ENCODE measurements around the gene CDC34.

The CDC34 gene

GRCh38 chr19:488505-489417 is 42.8 kb upstream of the CDC34 start:
- peak overlapping the region; percentile 90 for H3K27ac ChIP-seq
- TF ChIP-seq, protein P1, sequence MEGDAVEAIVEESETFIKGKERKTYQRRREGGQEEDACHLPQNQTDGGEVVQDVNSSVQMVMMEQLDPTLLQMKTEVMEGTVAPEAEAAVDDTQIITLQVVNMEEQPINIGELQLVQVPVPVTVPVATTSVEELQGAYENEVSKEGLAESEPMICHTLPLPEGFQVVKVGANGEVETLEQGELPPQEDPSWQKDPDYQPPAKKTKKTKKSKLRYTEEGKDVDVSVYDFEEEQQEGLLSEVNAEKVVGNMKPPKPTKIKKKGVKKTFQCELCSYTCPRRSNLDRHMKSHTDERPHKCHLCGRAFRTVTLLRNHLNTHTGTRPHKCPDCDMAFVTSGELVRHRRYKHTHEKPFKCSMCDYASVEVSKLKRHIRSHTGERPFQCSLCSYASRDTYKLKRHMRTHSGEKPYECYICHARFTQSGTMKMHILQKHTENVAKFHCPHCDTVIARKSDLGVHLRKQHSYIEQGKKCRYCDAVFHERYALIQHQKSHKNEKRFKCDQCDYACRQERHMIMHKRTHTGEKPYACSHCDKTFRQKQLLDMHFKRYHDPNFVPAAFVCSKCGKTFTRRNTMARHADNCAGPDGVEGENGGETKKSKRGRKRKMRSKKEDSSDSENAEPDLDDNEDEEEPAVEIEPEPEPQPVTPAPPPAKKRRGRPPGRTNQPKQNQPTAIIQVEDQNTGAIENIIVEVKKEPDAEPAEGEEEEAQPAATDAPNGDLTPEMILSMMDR (conservative IDR thresholded peaks at IDR 0.05) = no peak

GRCh38 chr19:489418-490196 is 42.0 kb upstream of the CDC34 start:
- peak overlapping the region; percentile 90 for H3K27ac ChIP-seq
- TF ChIP-seq, protein P1 (conservative IDR thresholded peaks at IDR 0.05) = no peak

DNA sequence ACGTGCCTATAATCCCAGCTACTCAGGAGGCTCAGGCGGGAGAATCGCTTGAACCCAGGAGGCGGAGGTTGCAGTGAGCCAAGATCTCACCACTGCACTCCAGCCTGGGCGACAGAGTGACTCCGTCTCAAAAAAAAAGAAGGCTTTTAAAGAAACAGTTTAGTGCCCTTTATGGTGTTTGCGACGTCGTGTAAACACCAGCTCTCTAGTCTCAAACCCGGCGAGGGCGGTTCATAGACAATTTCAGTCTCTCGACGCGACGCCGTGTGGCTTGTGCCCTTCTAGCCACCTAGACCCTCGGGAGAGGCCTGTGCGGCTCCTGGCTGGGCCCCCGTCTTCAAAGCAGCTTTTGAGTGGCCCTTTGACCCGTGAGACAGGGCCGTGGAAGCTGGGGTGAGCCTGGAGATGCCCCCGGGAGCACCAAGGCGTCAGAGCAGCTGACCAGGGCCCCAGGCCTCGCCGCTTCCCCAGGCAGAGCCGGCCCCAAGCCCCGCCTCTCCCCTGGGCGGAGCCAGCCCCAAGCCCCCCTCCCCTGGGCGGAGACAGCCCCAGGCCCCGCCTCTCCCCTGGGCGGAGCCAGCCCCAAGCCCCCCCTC is 40.3 kb upstream of the CDC34 start:
- TF ChIP-seq, protein P1 (conservative IDR thresholded peaks at IDR 0.05) = no peak

DNA sequence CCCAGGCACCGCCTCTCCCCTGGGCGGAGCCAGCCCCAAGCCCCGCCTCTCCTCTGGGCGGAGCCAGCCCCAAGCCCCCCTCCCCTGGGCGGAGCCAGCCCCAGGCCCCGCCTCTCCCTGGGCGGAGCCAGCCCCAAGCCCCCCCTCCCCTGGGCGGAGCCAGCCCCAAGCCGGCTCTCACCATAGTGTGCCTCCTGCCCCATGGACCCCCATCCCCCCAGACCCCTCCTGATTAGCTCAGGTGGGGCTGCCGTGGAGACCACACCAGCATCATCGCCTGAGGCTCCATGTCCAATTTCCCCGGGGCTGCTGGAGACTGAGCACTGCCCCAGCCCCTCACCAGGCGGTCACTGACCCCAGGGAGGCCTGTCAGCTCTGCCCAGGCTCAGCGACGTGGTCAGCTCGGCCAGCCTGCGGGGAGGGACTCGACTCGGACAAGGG is 39.4 kb upstream of the CDC34 start:
- TF ChIP-seq, protein P1 (conservative IDR thresholded peaks at IDR 0.05) = no peak
- no peak overlapping the region for H3K27ac ChIP-seq

More for the DNA sequence above, 40.3 kb upstream of the CDC34 start:
- H3K27ac ChIP-seq = no peak overlapping the region

DNA sequence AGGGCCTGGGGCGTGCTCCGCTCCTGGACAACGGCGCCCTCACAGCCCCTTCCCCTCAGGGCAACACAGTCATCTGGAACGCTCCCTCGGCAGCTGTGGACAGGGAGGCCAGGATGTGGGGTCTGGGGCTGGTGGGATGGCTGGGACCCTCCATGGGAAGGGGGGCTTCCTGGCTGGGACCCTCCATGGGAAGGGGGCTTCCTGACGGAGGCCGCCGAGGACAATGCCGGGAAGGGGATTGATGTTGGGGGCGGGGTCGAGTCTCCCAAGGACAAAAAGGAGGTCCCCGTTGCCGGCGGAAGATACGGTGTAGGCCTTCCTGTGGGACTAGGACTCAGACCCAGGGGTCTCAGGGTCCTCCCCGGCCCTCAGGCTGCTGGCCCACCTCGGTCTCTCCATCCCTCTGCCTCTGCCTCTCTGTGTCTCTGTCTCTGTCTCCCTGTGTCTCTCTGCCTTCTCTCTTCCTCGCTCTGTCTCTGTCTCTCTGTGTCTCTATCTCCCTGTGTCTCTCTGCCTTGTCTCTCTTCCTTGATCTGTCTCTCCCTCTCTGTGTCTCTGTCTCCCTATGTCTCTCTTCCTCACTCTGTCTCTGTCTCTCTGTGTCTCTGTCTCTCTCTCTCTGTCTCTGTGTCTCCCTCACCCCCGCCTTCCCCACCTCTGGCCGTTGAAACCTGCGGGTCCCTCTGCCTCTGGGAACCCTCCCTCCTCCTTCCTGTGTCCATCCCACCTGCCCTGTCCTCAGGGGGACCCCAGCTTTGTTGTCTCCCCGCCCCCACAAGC is 38.0 kb upstream of the CDC34 start:
- TF ChIP-seq, protein P1 (conservative IDR thresholded peaks at IDR 0.05) = no peak
- H3K27ac ChIP-seq = no peak overlapping the region

- H3K27ac ChIP-seq = no peak overlapping the region
- TF ChIP-seq, protein P1 (conservative IDR thresholded peaks at IDR 0.05) = no peak
These were observed 37.1 kb upstream of the CDC34 start for GRCh38 chr19:494171-495080.

Measured in VCaP (cell line).